Muscle layer of duodenum (tissue), 2 donors: ENCODE measurements around the gene HSPA12A.

ENCODE experiments used
- H3K27ac ChIP-seq: one replicate; pipeline ENCODE4 v1.7.0; 2013; ENCODE audit warnings: mild to moderate bottlenecking, low read length
- H3K27me3 ChIP-seq: one replicate; pipeline ENCODE4 v1.7.0; 2013; ENCODE audit warnings: low read depth, mild to moderate bottlenecking, control low read depth, low read length
- H3K36me3 ChIP-seq, 2 donors: one replicate each; pipeline ENCODE4 v1.7.0; 2013; ENCODE audit warnings: low read length in 2 of 2, control low read depth in 1 of 2, mild to moderate bottlenecking in 1 of 2; ENCODE audit not compliant: insufficient read depth in 2 of 2, control insufficient read depth in 1 of 2
- H3K4me1 ChIP-seq, 2 donors: one replicate each; pipeline ENCODE4 v1.7.0; 2013; ENCODE audit warnings: low read length in 2 of 2, mild to moderate bottlenecking in 2 of 2, control low read depth in 1 of 2, moderate library complexity in 1 of 2; ENCODE audit not compliant: insufficient read depth in 2 of 2, control insufficient read depth in 1 of 2
- H3K4me3 ChIP-seq, 2 donors: one replicate each; pipeline ENCODE4 v1.7.0; 2013; ENCODE audit warnings: low read length in 2 of 2, low read depth in 1 of 2, mild to moderate bottlenecking in 1 of 2
- H3K9me3 ChIP-seq, 2 donors: one replicate each; pipeline ENCODE4 v1.7.0; 2013; ENCODE audit warnings: low read length in 2 of 2, control low read depth in 1 of 2, mild to moderate bottlenecking in 1 of 2; ENCODE audit not compliant: control insufficient read depth in 1 of 2
- donor health status: healthy.

The HSPA12A gene

GRCh38 chr10:116697816-116698215, 44.5 kb downstream of the HSPA12A start:
- Histone ChIP-seq H3K4me1 (peaks cover 0 to 22% of the 10 kb centered on the region in 2 donors), H3K27ac (no peak overlapping the region), H3K27me3 (no peaks in the 10 kb centered on the region), H3K36me3 (peaks cover 0 to 6% of the 10 kb centered on the region in 2 donors), H3K9me3 (no peaks in the 10 kb centered on the region), H3K4me3 (no peak overlapping the region)

DNA sequence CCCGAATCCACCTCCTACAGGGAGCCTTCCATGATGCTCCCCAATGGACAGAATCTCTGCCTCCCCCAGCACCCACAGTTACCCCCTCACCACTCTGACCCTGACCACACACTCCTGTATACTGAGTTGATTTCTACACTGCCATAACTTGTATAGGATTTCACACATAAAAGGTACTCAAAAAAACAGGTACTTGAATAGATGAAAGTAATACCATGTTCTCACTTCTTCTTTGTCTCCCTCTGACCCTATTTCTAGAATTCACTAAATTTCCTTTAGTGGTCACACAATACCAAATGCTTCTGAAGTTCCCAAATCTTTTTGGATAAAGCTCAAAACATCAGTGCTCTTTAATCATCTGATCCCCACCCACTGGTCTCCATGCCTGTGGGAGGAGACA, 45.4 kb downstream of the HSPA12A start:
- H3K4me3 ChIP-seq: no peak overlapping the region
- no peak overlapping the region for H3K27ac ChIP-seq
- H3K9me3 ChIP-seq: no peaks in the 10 kb centered on the region
- H3K27me3 ChIP-seq: no peaks in the 10 kb centered on the region
- H3K36me3 ChIP-seq: peaks cover 0 to 10% of the 10 kb centered on the region in 2 donors
- peaks cover 0 to 23% of the 10 kb centered on the region in 2 donors for H3K4me1 ChIP-seq

DNA sequence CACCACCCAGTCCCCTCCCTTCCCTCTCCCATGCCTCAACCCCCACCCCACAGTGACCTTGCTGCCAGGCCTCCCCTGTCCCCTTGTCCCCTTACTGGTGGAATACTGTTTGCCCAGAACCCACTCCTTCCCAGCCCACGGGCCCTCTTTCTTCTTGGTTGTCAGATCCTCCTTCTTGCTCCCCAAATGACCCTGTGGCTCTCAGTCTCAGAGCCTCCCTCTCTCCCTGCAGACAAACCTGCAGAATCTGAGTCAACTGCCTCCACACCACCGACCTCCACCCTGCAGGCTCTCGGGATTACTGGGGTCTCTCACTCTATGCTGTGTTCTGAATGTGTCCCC, 47.5 kb downstream of the HSPA12A start:
- Histone ChIP-seq H3K4me1 (peaks cover 0 to 40% of the 10 kb centered on the region in 2 donors), H3K27ac (no peak overlapping the region), H3K4me3 (no peak overlapping the region), H3K27me3 (no peaks in the 10 kb centered on the region), H3K9me3 (no peaks in the 10 kb centered on the region), H3K36me3 (peaks cover 0 to 10% of the 10 kb centered on the region in 2 donors)

- peaks cover 0 to 10% of the 10 kb centered on the region in 2 donors for H3K36me3 ChIP-seq
- H3K27me3 ChIP-seq: no peaks in the 10 kb centered on the region
- H3K4me3 ChIP-seq: no peak overlapping the region
- H3K9me3 ChIP-seq: no peaks in the 10 kb centered on the region
- peaks cover 0 to 39% of the 10 kb centered on the region in 2 donors for H3K4me1 ChIP-seq
- H3K27ac ChIP-seq: no peak overlapping the region
Measured at GRCh38 chr10:116694243-116694926, 48.0 kb downstream of the HSPA12A start.

DNA sequence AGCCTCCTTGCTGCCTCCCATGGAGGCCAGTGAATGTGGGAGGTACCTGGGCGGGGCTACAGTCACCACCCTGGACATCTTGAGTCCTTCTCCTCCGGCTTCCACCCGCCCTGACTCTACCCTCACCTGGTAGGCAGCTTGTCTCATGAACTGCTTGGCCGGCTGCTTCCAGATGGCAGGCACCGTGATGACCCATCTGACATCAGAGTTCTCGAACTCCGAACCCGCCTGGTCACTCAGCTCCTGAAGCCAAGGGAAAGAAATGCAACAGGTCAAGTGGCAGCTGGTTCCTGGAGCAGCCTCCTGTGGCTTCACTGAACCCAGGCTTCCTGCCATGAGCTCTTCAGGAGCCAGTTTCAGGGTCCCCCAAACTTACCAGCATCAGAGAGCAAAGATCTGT, 50.1 kb downstream of the HSPA12A start:
- Histone ChIP-seq H3K4me3 (no peak overlapping the region), H3K4me1 (peaks cover 0 to 53% of the 10 kb centered on the region in 2 donors), H3K36me3 (peaks cover 0 to 8% of the 10 kb centered on the region in 2 donors), H3K9me3 (no peaks in the 10 kb centered on the region), H3K27me3 (no peaks in the 10 kb centered on the region), H3K27ac (no peak overlapping the region)

- peaks cover 0 to 8% of the 10 kb centered on the region in 2 donors for H3K36me3 ChIP-seq
- no peak overlapping the region for H3K27ac ChIP-seq
- no peaks in the 10 kb centered on the region for H3K27me3 ChIP-seq
- peaks cover 0 to 55% of the 10 kb centered on the region in 2 donors for H3K4me1 ChIP-seq
- no peaks in the 10 kb centered on the region for H3K9me3 ChIP-seq
- no peak overlapping the region for H3K4me3 ChIP-seq
Measured at GRCh38 chr10:116691635-116692034, 50.7 kb downstream of the HSPA12A start.

DNA sequence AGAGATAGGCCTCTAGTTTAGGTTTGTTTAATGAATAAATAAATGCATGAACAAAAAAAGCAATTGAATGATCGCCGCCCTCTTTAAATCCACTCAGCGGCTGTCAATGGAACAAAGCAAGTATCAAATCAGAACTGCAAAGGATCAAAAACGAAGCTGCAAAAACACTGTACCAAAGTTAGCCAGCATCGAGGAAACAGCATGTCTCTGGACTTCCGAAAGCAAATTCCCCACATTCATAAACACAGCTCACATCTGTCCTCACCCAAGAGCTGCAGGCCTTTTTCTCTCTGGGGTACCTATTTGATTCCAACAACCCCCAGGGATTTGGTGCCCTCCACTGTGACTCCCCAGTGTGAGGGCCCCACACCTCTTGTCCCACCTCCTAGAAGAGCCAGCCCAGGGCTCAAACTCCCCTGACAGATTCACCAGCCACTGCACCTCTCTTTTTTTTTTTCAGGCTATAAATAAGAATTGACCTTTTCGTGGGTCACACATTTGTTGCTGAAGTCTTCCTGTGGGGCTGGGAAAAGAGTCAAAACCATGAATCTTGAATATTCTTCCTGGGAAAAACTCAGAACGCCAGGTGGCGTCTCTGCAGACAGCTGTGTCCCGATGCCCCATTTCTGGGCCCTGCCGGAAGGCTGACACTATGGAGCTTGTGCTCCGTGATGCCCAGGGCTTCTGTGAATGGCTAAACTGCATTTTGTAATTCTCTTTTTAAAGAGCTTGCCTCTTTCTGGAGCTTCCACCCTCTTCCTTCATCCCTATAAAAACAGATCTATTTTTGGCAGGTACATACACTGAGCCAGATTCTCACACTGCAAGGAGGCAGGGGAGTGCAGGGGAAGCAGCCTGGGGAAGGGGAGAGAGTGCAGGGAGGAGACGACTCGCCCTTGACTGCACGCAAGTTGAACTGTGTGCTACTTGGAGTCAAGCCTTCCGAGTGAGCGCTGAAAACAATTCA, 51.7 kb downstream of the HSPA12A start:
- no peaks in the 10 kb centered on the region for H3K27me3 ChIP-seq
- H3K4me1 ChIP-seq: peaks cover 0 to 55% of the 10 kb centered on the region in 2 donors
- no peak overlapping the region for H3K4me3 ChIP-seq
- H3K27ac ChIP-seq: no peak overlapping the region
- H3K9me3 ChIP-seq: no peaks in the 10 kb centered on the region
- peaks cover 0 to 8% of the 10 kb centered on the region in 2 donors for H3K36me3 ChIP-seq

- Histone ChIP-seq H3K27ac (no peak overlapping the region), H3K4me1 (peaks cover 0 to 55% of the 10 kb centered on the region in 2 donors), H3K4me3 (no peak overlapping the region), H3K27me3 (no peaks in the 10 kb centered on the region), H3K36me3 (peaks cover 0 to 8% of the 10 kb centered on the region in 2 donors), H3K9me3 (no peaks in the 10 kb centered on the region)
Measured at GRCh38 chr10:116689744-116690143, 52.6 kb downstream of the HSPA12A start.

DNA sequence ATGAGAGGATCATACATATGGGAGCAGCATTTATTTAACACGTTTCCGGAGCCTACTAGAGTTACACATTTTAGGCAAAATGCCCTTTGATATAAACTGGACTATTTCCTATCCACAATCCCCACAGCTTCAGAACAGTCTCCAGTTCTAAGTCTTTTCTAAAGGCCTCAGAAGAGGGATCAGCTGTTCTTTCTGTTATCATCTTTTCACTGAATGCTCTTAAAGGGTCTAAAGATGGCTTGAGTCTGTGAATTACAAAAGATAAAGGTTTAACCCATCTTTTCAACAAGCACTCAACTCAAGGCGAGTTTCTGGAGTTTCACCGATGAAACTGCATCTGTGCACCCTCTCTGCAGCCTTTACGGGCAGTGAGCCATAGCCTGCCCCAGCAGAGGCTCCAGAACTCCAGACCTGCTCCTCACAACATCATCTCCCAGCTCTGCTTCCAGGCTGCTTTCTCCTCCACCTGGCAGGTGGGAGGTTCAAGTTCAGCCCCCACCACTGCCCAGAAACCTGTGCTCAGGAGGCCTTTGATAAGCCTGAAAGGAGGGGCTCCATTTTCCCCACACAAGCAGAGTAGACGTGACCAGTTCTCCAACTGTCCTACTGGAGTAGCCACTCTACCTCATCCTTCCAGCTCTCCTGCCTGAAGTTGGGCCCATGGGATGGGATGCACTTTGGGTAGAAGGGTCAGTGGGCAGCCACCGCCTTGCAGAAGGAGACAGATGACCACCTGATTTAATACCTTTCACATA, 53.4 kb downstream of the HSPA12A start:
- H3K27ac ChIP-seq: no peak overlapping the region

GRCh38 chr10:116688241-116688711, 54.1 kb downstream of the HSPA12A start:
- Histone ChIP-seq H3K4me1 (peaks cover 0 to 49% of the 10 kb centered on the region in 2 donors), H3K4me3 (peak overlapping the region in 1 of 2 donors; percentile 9), H3K36me3 (peaks cover 3 to 8% of the 10 kb centered on the region in 2 donors), H3K27me3 (no peaks in the 10 kb centered on the region), H3K27ac (no peak overlapping the region), H3K9me3 (no peaks in the 10 kb centered on the region)

More for the DNA sequence above, 53.4 kb downstream of the HSPA12A start:
- Histone ChIP-seq H3K9me3 (no peaks in the 10 kb centered on the region), H3K4me1 (peaks cover 0 to 49% of the 10 kb centered on the region in 2 donors), H3K4me3 (no peak overlapping the region), H3K36me3 (peaks cover 0 to 8% of the 10 kb centered on the region in 2 donors), H3K27me3 (no peaks in the 10 kb centered on the region)

DNA sequence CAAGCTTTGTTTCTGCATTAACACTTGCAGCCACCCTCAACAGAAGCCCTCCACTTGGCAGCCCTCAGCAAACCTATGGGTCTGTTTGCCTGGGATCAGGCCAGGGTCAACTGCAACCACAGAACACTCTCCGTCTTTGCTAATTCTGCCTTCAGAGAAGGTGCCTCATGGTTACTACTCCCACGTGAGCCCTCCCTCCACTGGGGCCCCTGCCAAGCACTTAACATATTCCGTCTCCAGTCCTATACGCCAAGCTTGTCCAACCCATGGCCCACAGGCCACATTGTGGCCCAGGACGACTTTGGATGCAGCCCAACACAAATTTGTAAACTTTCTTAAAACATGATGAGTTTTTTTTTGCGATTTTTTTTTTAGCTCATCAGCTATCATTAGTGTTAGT, 54.7 kb downstream of the HSPA12A start:
- no peaks in the 10 kb centered on the region for H3K27me3 ChIP-seq
- no peak overlapping the region for H3K27ac ChIP-seq
- H3K36me3 ChIP-seq: peaks cover 3% of the 10 kb centered on the region in 2 donors
- H3K4me3 ChIP-seq: no peak overlapping the region
- H3K9me3 ChIP-seq: no peaks in the 10 kb centered on the region
- peaks cover 0 to 46% of the 10 kb centered on the region in 2 donors for H3K4me1 ChIP-seq
